MCF 10A (cell line): Measurements from ENCODE around the gene PDZRN3. TPM values are rescaled to one million over a fixed set of nuclear protein-coding genes. Genes with fewer than 3 reads are reported as not detected.

Experiments
- BruUV-seq: library from RNA; stranded (reverse); fragments of 400-500 nt; replicated peaks from 2 replicates; lab custom pipeline; 2021; lab: Mats Ljungman, UMichigan
- CTCF ChIA-PET: fragments of 300-600 bp; sonication (Branson Sonifier 250); formaldehyde crosslinking; extraction: SDS; loops from one replicate; lab custom pipeline; 2021; ENCODE audit warnings: antibody characterized with exemption, inconsistent platforms; lab: Yijun Ruan, JAX
- POLR2A ChIA-PET: fragments of 300-600, 350-650 bp; sonication (Branson Sonifier 250); formaldehyde crosslinking; extraction: SDS; loops from one replicate; lab custom pipeline; 2020; ENCODE audit warnings: antibody characterized with exemption, inconsistent platforms; lab: Yijun Ruan, JAX
- DNase-seq: peaks from one replicate; pipeline ENCODE4 v3.0.0-alpha.2; 2018; ENCODE audit not compliant: unreplicated experiment
- H3K27ac Mint-ChIP-seq: one replicate; pipeline ENCODE4 v1.8.0; 2022; ENCODE audit warnings: mild to moderate bottlenecking, low read depth, mixed read lengths; ENCODE audit not compliant: unreplicated experiment
- H3K27me3 Mint-ChIP-seq: one replicate; pipeline ENCODE4 v1.8.0; 2022; ENCODE audit warnings: mixed read lengths; ENCODE audit not compliant: insufficient read depth, unreplicated experiment
- H3K36me3 Mint-ChIP-seq: one replicate; pipeline ENCODE4 v1.8.0; 2022; ENCODE audit warnings: mild to moderate bottlenecking, moderate library complexity, mixed read lengths; ENCODE audit not compliant: insufficient read depth, unreplicated experiment
- H3K4me1 Mint-ChIP-seq: one replicate; pipeline ENCODE4 v1.8.0; 2022; ENCODE audit warnings: mixed read lengths; ENCODE audit not compliant: insufficient read depth, unreplicated experiment
- H3K4me3 Mint-ChIP-seq: one replicate; pipeline ENCODE4 v1.8.0; 2022; ENCODE audit warnings: mild to moderate bottlenecking, moderate library complexity, mixed read lengths; ENCODE audit not compliant: unreplicated experiment
- H3K9me3 Mint-ChIP-seq: one replicate; pipeline ENCODE4 v1.8.0; 2022; ENCODE audit warnings: mixed read lengths; ENCODE audit not compliant: unreplicated experiment
- intact Hi-C: fragments of 100-400 bp; cut with micrococcal nuclease; formaldehyde crosslinking; loops from 2 replicates; pipeline ENCODE4 v1.14.1; 2022
- total RNA-seq: library from RNA; stranded (reverse); gene quantifications from 2 replicates; pipeline ENCODE4 v1.2.3, GENCODE V29; 2022
- TF ChIP-seq, protein P1 (sequence below): fragments of 200-600 bp; IDR thresholded peaks from one replicate; pipeline ENCODE4 v1.8.0; 2022; ENCODE audit warnings: antibody characterized with exemption, mild to moderate bottlenecking; ENCODE audit not compliant: unreplicated experiment

Gene PDZRN3
- total RNA-seq, 1 experiment from 2014 or later: not detected

DNA sequence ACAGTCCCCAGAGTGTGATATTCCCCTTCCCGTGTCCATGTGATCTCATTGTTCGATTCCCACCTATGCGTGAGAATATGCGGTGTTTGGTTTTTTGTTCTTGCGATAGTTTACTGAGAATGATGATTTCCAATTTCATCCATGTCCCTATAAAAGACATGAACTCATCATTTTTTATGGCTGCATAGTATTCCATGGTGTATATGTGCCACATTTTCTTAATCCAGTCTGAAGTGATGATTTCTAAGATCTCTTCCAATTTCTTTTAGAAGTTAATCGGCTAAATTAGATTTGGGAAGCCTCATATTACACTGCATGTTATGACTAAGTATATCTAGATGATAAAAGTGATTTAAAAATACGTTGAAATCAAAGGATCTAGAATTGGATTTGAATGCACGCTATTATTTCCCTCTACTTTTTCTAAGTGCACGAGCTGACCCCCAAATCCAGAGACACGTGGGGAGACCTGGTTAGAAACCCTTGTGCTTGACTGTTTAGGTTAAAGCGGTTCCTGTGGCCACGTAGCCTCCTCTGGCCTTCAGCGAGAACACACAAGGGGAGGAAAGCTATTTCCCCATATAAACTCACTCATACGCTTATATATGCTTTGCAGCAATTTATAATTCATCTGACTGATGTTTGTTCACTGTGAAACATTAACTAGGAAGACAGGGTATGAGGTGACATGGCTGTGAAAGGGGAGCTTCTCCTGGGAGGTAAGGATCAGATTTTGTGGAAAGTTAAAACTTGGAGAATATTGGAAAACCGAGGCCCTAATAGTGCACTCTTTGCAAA is 243.8 kb downstream of the PDZRN3 start:
- Mint-ChIP-seq H3K4me1 (no peaks in the 10 kb centered on the region), H3K4me3 (no peak overlapping the region), H3K36me3 (no peaks in the 10 kb centered on the region), H3K27me3 (no peaks in the 10 kb centered on the region), H3K27ac (no peak overlapping the region), H3K9me3 (no peaks in the 10 kb centered on the region)
- no TSS peak for BruUV-seq
- DNase-seq: no peak
- intact Hi-C loops: no loop called here
- CTCF ChIA-PET: no interaction called here
- POLR2A ChIA-PET: no interaction called here
- TF ChIP-seq, protein P1, sequence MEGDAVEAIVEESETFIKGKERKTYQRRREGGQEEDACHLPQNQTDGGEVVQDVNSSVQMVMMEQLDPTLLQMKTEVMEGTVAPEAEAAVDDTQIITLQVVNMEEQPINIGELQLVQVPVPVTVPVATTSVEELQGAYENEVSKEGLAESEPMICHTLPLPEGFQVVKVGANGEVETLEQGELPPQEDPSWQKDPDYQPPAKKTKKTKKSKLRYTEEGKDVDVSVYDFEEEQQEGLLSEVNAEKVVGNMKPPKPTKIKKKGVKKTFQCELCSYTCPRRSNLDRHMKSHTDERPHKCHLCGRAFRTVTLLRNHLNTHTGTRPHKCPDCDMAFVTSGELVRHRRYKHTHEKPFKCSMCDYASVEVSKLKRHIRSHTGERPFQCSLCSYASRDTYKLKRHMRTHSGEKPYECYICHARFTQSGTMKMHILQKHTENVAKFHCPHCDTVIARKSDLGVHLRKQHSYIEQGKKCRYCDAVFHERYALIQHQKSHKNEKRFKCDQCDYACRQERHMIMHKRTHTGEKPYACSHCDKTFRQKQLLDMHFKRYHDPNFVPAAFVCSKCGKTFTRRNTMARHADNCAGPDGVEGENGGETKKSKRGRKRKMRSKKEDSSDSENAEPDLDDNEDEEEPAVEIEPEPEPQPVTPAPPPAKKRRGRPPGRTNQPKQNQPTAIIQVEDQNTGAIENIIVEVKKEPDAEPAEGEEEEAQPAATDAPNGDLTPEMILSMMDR: no peak

DNA sequence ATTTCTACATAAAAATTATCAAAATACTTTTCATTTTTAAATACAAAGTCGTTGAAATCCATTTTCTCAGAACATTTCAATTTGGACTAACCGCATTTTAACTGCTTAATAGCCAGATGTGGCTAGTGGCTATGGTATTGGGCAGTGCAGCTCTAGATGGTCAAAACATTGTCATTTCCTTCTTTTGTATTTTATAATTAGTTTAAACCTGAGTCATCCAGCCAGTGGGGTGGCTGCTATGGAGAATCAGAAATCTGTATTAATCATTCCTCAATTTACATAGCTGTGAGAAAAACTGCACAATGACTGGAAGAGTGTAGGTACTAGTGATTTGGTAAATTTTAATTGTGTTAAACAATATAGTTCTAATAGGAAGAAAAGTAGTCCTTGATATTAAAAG is 245.3 kb downstream of the PDZRN3 start:
- no TSS peak for BruUV-seq
- POLR2A ChIA-PET: no interaction called here
- TF ChIP-seq, protein P1: no peak
- intact Hi-C loops: no loop called here
- Mint-ChIP-seq H3K27ac (no peak overlapping the region), H3K4me1 (no peaks in the 10 kb centered on the region), H3K27me3 (no peaks in the 10 kb centered on the region), H3K9me3 (no peaks in the 10 kb centered on the region), H3K36me3 (no peaks in the 10 kb centered on the region), H3K4me3 (no peak overlapping the region)
- CTCF ChIA-PET: interaction anchor here (1.3 kb wide), 1 partner anchor 53 kb away, joined by 5 read pairs; no protein-coding TSS in a partner anchor
- DNase-seq: no peak

DNA sequence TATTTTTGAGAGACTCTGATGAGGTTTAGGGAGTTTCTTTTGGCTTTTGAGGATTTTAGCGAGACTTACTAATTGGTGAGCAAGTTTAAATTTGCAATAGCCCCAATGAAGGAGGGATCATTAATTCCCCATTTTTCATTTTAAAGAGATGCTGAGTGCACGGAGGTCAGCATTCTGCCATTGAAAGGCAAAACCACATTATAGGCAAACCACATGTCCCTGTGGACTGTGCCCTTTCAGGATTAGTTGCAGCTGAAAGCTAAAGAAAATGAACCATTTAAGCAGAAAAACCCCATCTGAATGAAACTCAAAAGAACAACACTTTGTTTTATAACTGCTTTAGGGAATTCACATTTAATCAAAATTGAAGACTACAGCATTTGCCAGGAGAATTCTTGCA is 246.5 kb downstream of the PDZRN3 start:
- no peaks in the 10 kb centered on the region for H3K36me3 Mint-ChIP-seq
- no peaks in the 10 kb centered on the region for H3K4me1 Mint-ChIP-seq
- TF ChIP-seq, protein P1: no peak
- no TSS peak for BruUV-seq
- POLR2A ChIA-PET: no interaction called here
- CTCF ChIA-PET: no interaction called here
- H3K4me3 Mint-ChIP-seq: no peak overlapping the region
- intact Hi-C loops: no loop called here
- DNase-seq: no peak
- peaks cover 2% of the 10 kb centered on the region for H3K9me3 Mint-ChIP-seq
- H3K27me3 Mint-ChIP-seq: no peaks in the 10 kb centered on the region
- H3K27ac Mint-ChIP-seq: no peak overlapping the region

DNA sequence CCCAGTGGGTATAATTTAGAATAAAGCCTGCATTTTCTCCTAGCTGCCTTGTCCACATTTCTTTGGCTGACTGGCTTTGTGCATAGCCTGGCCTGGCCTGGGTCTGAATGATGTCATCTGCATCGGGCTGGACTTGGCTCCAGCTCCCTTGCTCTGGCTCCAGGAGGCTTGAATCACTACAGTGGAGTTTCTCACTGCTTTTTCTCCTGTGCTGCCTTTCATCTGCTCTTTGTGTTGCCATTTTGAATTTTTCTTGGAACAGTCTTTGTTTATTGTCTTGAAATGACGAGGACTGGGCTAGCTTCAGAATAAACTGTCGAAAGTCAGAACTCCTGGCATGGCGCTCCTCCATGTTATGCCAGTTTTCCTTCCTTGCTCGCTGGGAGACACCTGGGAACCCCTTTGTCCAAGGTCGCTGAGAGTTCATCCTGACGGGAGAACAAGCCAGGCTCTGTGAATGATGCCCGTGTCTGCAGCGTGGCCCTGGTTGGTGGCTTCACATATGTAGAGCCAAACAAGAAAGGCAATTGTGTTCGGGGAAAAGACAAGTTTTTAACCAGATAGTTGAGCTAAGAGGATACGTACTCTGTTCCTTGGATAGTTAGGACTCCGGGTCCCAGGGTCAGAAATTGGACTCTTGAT is 258.9 kb downstream of the PDZRN3 start:
- no TSS peak for BruUV-seq
- intact Hi-C loops: no loop called here
- Mint-ChIP-seq H3K4me3 (no peak overlapping the region), H3K9me3 (peaks cover 7% of the 10 kb centered on the region), H3K4me1 (no peaks in the 10 kb centered on the region), H3K27me3 (no peaks in the 10 kb centered on the region), H3K27ac (no peak overlapping the region), H3K36me3 (no peaks in the 10 kb centered on the region)
- CTCF ChIA-PET: interaction anchor here (0.5 kb wide), 1 partner anchor 14 kb away, joined by 3 read pairs; no protein-coding TSS in a partner anchor
- POLR2A ChIA-PET: no interaction called here
- TF ChIP-seq, protein P1: no peak
- DNase-seq: peak; percentile 32
